ENCODE measurements around the gene SNX24. TPM values are rescaled to one million over a fixed set of nuclear protein-coding genes. Genes with fewer than 3 reads are reported as not detected.

SNX24 gene
- polyA plus RNA-seq, 3 donors: 3.5 to 10.6 (median 8.0) TPM

DNA sequence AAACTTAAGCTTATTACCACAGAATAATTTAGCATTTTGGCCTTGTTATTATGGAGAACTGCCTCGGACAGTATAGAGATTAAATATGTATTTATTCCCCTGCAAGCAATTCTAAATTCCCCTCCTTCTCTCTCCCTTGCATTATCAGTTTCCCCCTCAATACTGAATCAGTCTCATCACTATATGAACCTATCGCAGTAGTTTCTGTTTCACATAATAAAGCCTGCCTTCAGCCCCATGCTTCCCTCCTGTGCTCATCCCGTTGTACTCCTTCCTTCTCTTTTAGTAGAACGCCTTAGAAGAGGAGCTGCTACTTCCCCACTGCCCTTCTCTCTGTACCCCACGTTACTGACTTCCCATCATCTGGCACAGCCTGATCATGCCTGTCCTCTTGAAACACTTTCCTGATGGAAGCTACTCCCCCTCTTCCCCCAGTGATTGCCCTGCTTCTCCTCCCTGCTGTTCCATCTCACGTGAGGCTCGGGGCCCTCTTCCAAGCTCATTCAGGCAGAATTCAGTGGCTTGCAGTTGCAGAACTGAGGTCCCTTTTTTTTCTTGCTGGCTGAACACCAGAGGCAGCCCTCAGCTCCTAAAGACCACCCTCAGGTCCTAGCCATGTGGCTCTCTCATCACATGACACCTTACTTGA, 97.8 kb downstream of the SNX24 start:
- no peak overlapping the region for H2AFZ ChIP-seq (ENCODE audit: insufficient read depth, low read depth, low read length, poor library complexity, severe bottlenecking)
- H3K4me2 ChIP-seq (replicated peaks; ENCODE audit: extremely low read depth, low read length, poor library complexity, severe bottlenecking): no peak overlapping the region
- H4K20me1 ChIP-seq (ENCODE audit: insufficient read depth, low read length): no peaks in the 10 kb centered on the region
- peak overlapping the region in 1 of 2 donors; percentile 22 for H3K4me3 Mint-ChIP-seq
- intact Hi-C loops (cut with micrococcal nuclease): no loop called here
- H3K9me3 ChIP-seq (replicated peaks in 1 of 2; ENCODE audit: control insufficient read depth in 1 of 2, insufficient read depth in 1 of 2, low read length in 2 of 2): no peaks in the 10 kb centered on the region
- no peak for DNase-seq
- no peaks in the 10 kb centered on the region for H3K27me3 ChIP-seq (ENCODE audit: control insufficient read depth in 2 of 2, insufficient read depth in 2 of 2, low read length in 2 of 2)
- H3K27ac ChIP-seq (ENCODE audit: low read depth in 1 of 2, low read length in 2 of 2): no peak overlapping the region
- H3K9me3 Mint-ChIP-seq: peaks cover 0 to 7% (median 0%) of the 10 kb centered on the region in 7 donors
- H3K27ac Mint-ChIP-seq: peak overlapping the region in 1 of 7 donors; percentile 8
- H3K27me3 Mint-ChIP-seq (ENCODE audit: low read depth in 3 of 3): peaks cover 0 to 3% (median 3%) of the 10 kb centered on the region in 3 donors
- WGBS (ENCODE audit: insufficient coverage): 44% methylated on average over 5 of the region's 7 CpGs
- H3K4me1 ChIP-seq (ENCODE audit: control insufficient read depth in 1 of 2, insufficient read depth in 2 of 2, low read length in 2 of 2): no peaks in the 10 kb centered on the region
- no peak overlapping the region for H3K4me3 ChIP-seq (replicated peaks in 1 of 3; ENCODE audit: low read depth in 2 of 3, low read length in 3 of 3)
- TF ChIP-seq, protein P1, sequence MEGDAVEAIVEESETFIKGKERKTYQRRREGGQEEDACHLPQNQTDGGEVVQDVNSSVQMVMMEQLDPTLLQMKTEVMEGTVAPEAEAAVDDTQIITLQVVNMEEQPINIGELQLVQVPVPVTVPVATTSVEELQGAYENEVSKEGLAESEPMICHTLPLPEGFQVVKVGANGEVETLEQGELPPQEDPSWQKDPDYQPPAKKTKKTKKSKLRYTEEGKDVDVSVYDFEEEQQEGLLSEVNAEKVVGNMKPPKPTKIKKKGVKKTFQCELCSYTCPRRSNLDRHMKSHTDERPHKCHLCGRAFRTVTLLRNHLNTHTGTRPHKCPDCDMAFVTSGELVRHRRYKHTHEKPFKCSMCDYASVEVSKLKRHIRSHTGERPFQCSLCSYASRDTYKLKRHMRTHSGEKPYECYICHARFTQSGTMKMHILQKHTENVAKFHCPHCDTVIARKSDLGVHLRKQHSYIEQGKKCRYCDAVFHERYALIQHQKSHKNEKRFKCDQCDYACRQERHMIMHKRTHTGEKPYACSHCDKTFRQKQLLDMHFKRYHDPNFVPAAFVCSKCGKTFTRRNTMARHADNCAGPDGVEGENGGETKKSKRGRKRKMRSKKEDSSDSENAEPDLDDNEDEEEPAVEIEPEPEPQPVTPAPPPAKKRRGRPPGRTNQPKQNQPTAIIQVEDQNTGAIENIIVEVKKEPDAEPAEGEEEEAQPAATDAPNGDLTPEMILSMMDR (IDR thresholded peaks at IDR 0.05): no peak
- peaks cover 7 to 21% of the 10 kb centered on the region in 2 donors for H3K36me3 Mint-ChIP-seq
- H3K4me1 Mint-ChIP-seq: peaks cover 9% of the 10 kb centered on the region
- H3K79me2 ChIP-seq (ENCODE audit: insufficient read depth, low read length): no peaks in the 10 kb centered on the region
- H3K9ac ChIP-seq (ENCODE audit: insufficient read depth, low read length, poor library complexity, severe bottlenecking): no peak overlapping the region
- H3K36me3 ChIP-seq (replicated peaks in 1 of 2; ENCODE audit: control insufficient read depth in 1 of 2, insufficient read depth in 2 of 2, low read length in 2 of 2): no peaks in the 10 kb centered on the region

DNA sequence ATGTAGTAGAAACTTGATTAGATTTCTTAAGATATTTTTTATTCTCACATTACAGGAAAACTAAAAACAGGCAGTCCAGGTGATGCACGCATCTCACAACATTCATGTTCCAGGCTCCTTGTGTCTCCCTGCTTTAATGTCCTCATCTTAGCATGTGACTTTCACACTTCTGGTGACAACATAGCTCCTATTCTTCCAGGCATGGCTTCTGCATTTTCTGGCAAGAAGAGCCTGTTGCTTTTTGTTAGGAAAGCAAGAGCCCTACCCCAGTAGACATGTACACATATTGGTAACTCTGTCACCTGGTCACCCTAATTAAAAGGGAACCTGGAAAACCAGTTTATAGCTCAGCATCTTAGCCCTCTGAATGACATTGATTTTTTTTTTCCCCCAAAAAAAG, 98.6 kb downstream of the SNX24 start:
- peaks cover 0 to 7% (median 0%) of the 10 kb centered on the region in 7 donors for H3K9me3 Mint-ChIP-seq
- H3K9me3 ChIP-seq (replicated peaks in 1 of 2; ENCODE audit: control insufficient read depth in 1 of 2, insufficient read depth in 1 of 2, low read length in 2 of 2): no peaks in the 10 kb centered on the region
- peaks cover 9% of the 10 kb centered on the region for H3K4me1 Mint-ChIP-seq
- H3K27ac ChIP-seq (ENCODE audit: low read depth in 1 of 2, low read length in 2 of 2): no peak overlapping the region
- intact Hi-C loops (cut with micrococcal nuclease): no loop called here
- H3K4me1 ChIP-seq (ENCODE audit: control insufficient read depth in 1 of 2, insufficient read depth in 2 of 2, low read length in 2 of 2): no peaks in the 10 kb centered on the region
- H3K27ac Mint-ChIP-seq: no peak overlapping the region
- H4K20me1 ChIP-seq (ENCODE audit: insufficient read depth, low read length): no peaks in the 10 kb centered on the region
- H3K4me3 Mint-ChIP-seq: no peak overlapping the region
- H3K36me3 Mint-ChIP-seq: peaks cover 7 to 23% of the 10 kb centered on the region in 2 donors
- 86% methylated on average over 1 of the region's 1 CpG for WGBS (ENCODE audit: insufficient coverage)
- no peak overlapping the region for H2AFZ ChIP-seq (ENCODE audit: insufficient read depth, low read depth, low read length, poor library complexity, severe bottlenecking)
- peaks cover 0 to 2% of the 10 kb centered on the region in 2 donors for H3K36me3 ChIP-seq (replicated peaks in 1 of 2; ENCODE audit: control insufficient read depth in 1 of 2, insufficient read depth in 2 of 2, low read length in 2 of 2)
- no peak overlapping the region for H3K9ac ChIP-seq (ENCODE audit: insufficient read depth, low read length, poor library complexity, severe bottlenecking)
- peaks cover 0 to 3% (median 3%) of the 10 kb centered on the region in 3 donors for H3K27me3 Mint-ChIP-seq (ENCODE audit: low read depth in 3 of 3)
- H3K79me2 ChIP-seq (ENCODE audit: insufficient read depth, low read length): no peaks in the 10 kb centered on the region
- no peaks in the 10 kb centered on the region for H3K27me3 ChIP-seq (ENCODE audit: control insufficient read depth in 2 of 2, insufficient read depth in 2 of 2, low read length in 2 of 2)
- no peak overlapping the region for H3K4me3 ChIP-seq (replicated peaks in 1 of 3; ENCODE audit: low read depth in 2 of 3, low read length in 3 of 3)
- TF ChIP-seq, protein P1 (IDR thresholded peaks at IDR 0.05): no peak
- no peak for DNase-seq
- no peak overlapping the region for H3K4me2 ChIP-seq (replicated peaks; ENCODE audit: extremely low read depth, low read length, poor library complexity, severe bottlenecking)

Measured in CD14-positive monocyte (primary cell).